ENCODE measurements around the gene ST8SIA4.

Gene ST8SIA4

DNA sequence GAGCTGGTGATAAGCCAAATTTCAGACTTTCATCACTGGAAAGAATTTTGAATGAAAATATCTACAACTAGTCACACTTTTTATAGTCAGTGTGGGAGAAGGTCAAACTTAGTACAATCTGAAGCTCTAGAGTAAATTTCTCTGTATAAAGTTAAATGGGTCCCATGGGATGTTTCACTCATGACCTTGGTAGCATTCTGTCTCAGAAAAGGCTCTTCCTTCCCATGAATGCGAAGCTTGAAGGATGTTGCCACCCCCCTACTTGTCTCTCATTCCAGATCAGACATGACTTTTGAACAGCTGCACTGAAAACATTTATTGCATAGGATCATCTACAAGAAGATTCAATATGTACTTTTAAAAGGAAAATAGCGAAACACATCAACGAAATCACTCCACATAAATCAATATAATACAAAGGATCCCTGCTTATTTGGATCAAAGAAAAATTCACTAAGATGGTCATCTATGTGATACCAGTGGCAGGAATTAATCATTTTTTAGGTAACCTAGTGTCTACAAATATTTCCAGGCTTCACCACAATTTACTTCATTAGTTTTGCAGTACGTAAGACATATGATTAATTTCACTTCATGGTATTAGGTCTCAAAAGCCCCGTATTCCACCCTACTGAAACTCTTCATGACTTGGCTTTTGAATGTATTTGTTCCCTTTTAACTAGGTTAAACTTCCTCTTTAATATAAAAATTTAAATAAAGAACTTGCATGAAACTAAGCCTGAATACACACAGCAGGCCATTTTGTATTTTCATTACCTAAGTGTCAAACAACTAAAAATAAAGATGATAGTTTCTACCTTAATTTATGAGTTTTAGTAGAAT is 4.4 kb downstream of the ST8SIA4 start:
- no peak overlapping the region for H3K18ac ChIP-seq (ENCODE audit: low read depth in 1 of 2, low read length in 2 of 2)

DNA sequence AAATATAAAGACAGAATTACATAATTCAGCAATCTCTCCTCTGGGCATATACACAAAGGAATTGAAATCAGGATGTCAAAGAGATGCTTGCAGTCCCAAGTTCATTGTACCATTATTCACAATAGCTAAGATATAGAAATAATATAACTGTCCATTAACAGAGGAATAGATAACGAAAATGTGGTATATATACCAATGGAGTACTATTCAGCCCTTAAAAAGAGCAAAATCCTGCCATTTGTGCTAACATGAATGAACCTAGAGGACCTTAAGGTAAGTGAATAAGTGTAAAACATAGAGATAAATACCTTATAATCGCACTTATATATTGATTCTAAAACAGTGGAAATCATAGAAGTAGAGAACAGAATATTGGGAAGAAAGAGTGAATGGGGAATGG is 7.0 kb downstream of the ST8SIA4 start:
- Histone ChIP-seq H2BK15ac (ENCODE audit: low read depth, poor library complexity, severe bottlenecking) (no peak overlapping the region), H3K9ac (ENCODE audit: low read length) (no peak overlapping the region), H4K8ac (ENCODE audit: low read length) (no peak overlapping the region), H2BK120ac (ENCODE audit: low read depth, low read length) (no peak overlapping the region), H3K27me3 (ENCODE audit: control insufficient read depth in 1 of 2, insufficient read depth in 1 of 2, low read length in 2 of 2) (peaks cover 0 to 2% of the 10 kb centered on the region in 2 experiments), H3K4me3 (ENCODE audit: insufficient read depth in 1 of 2, low read depth in 1 of 2, low read length in 2 of 2) (no peak overlapping the region), H2BK5ac (ENCODE audit: low read depth, low read length, poor library complexity, severe bottlenecking) (no peak overlapping the region), H2AK5ac (ENCODE audit: low read length, severe bottlenecking) (no peak overlapping the region), H2AFZ (ENCODE audit: low read depth, low read length) (no peak overlapping the region), H3K14ac (ENCODE audit: low read length in 2 of 2) (no peak overlapping the region), H3K4ac (ENCODE audit: low read depth in 1 of 2, low read length in 2 of 2) (no peak overlapping the region), H3K18ac (ENCODE audit: low read depth in 1 of 2, low read length in 2 of 2) (no peak overlapping the region), H3K9me3 (ENCODE audit: control insufficient read depth, low read length) (no peaks in the 10 kb centered on the region), H3K27ac (ENCODE audit: low read length, poor library complexity, severe bottlenecking) (no peak overlapping the region), H3K23ac (ENCODE audit: low read length in 2 of 2) (no peak overlapping the region), H4K91ac (ENCODE audit: low read length) (no peak overlapping the region), H2BK12ac (ENCODE audit: low read length in 2 of 2) (no peak overlapping the region), H3K79me1 (replicated peaks; ENCODE audit: low read length, poor library complexity, severe bottlenecking) (no peaks in the 10 kb centered on the region), H3K4me1 (ENCODE audit: control insufficient read depth, insufficient read depth, low read depth, low read length) (peaks cover 4% of the 10 kb centered on the region), H3K36me3 (ENCODE audit: control insufficient read depth in 1 of 2, insufficient read depth in 2 of 2, low read depth in 1 of 2, low read length in 2 of 2) (no peaks in the 10 kb centered on the region), H3K4me2 (ENCODE audit: low read length, poor library complexity, severe bottlenecking) (no peak overlapping the region)
- WGBS: no CpG with 5 or more reads among the region's 2 CpGs
- no peak for DNase-seq

More for the DNA sequence above, 4.4 kb downstream of the ST8SIA4 start:
- Histone ChIP-seq H3K23ac (ENCODE audit: low read length in 2 of 2) (no peak overlapping the region), H3K14ac (ENCODE audit: low read length in 2 of 2) (no peak overlapping the region), H3K27me3 (ENCODE audit: control insufficient read depth in 1 of 2, insufficient read depth in 1 of 2, low read length in 2 of 2) (peaks cover 0 to 29% of the 10 kb centered on the region in 2 experiments), H4K91ac (ENCODE audit: low read length) (no peak overlapping the region), H3K9ac (ENCODE audit: low read length) (no peak overlapping the region), H2AFZ (ENCODE audit: low read depth, low read length) (no peak overlapping the region), H4K8ac (ENCODE audit: low read length) (no peak overlapping the region), H3K4me2 (ENCODE audit: low read length, poor library complexity, severe bottlenecking) (no peak overlapping the region), H2BK15ac (ENCODE audit: low read depth, poor library complexity, severe bottlenecking) (no peak overlapping the region), H3K4me3 (ENCODE audit: insufficient read depth in 1 of 2, low read depth in 1 of 2, low read length in 2 of 2) (no peak overlapping the region), H3K4ac (ENCODE audit: low read depth in 1 of 2, low read length in 2 of 2) (no peak overlapping the region), H3K79me1 (replicated peaks; ENCODE audit: low read length, poor library complexity, severe bottlenecking) (no peaks in the 10 kb centered on the region), H3K9me3 (ENCODE audit: control insufficient read depth, low read length) (no peaks in the 10 kb centered on the region), H2AK5ac (ENCODE audit: low read length, severe bottlenecking) (no peak overlapping the region), H2BK120ac (ENCODE audit: low read depth, low read length) (no peak overlapping the region), H3K4me1 (ENCODE audit: control insufficient read depth, insufficient read depth, low read depth, low read length) (peaks cover 12% of the 10 kb centered on the region), H3K36me3 (ENCODE audit: control insufficient read depth in 1 of 2, insufficient read depth in 2 of 2, low read depth in 1 of 2, low read length in 2 of 2) (no peaks in the 10 kb centered on the region), H3K27ac (ENCODE audit: low read length, poor library complexity, severe bottlenecking) (no peak overlapping the region), H2BK5ac (ENCODE audit: low read depth, low read length, poor library complexity, severe bottlenecking) (no peak overlapping the region), H2BK12ac (ENCODE audit: low read length in 2 of 2) (no peak overlapping the region)
- 88% methylated on average over 3 of the region's 5 CpGs for WGBS
- no peak for DNase-seq

DNA sequence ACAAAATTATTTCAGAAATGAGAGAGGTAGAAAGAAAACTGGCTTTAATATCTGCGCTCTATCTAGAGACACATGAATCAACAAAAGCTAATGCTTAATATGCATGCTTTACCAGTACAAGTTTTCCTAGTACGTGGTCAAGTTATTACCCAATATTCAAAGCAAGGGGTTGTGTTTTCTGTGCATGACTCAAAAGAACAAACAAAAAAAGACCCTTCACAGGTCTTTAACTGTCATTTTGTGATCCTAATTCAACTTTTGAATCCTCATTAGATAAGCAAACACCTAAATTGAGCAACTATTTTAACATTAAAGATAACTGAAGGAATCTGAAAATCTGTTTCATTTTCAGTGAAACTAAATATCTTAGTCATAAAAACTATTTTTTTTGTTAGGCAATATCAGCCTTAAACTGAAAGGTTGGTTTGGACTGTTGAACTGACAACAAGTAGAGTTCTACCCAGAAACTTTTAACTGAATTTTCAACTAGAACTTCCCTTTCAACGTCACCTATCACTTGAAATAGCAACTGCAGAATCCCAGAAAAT is 12.5 kb downstream of the ST8SIA4 start:
- no peak overlapping the region for H2BK5ac ChIP-seq (ENCODE audit: low read depth, low read length, poor library complexity, severe bottlenecking)
- H3K4me2 ChIP-seq (ENCODE audit: low read length, poor library complexity, severe bottlenecking): no peak overlapping the region
- H2BK120ac ChIP-seq (ENCODE audit: low read depth, low read length): no peak overlapping the region
- H3K4me3 ChIP-seq (ENCODE audit: insufficient read depth in 1 of 2, low read depth in 1 of 2, low read length in 2 of 2): peak overlapping the region in 1 of 2 experiments; percentile 50
- H3K4me1 ChIP-seq (ENCODE audit: control insufficient read depth, insufficient read depth, low read depth, low read length): no peaks in the 10 kb centered on the region
- no peaks in the 10 kb centered on the region for H3K9me3 ChIP-seq (ENCODE audit: control insufficient read depth, low read length)
- H3K36me3 ChIP-seq (ENCODE audit: control insufficient read depth in 1 of 2, insufficient read depth in 2 of 2, low read depth in 1 of 2, low read length in 2 of 2): no peaks in the 10 kb centered on the region
- peak overlapping the region; percentile 47 for H3K9ac ChIP-seq (ENCODE audit: low read length)
- H2AFZ ChIP-seq (ENCODE audit: low read depth, low read length): no peak overlapping the region
- no peak overlapping the region for H4K8ac ChIP-seq (ENCODE audit: low read length)
- H2AK5ac ChIP-seq (ENCODE audit: low read length, severe bottlenecking): no peak overlapping the region
- 85% methylated on average over 3 of the region's 3 CpGs for WGBS
- DNase-seq: peak; percentile 27
- H2BK15ac ChIP-seq (ENCODE audit: low read depth, poor library complexity, severe bottlenecking): no peak overlapping the region
- no peak overlapping the region for H3K14ac ChIP-seq (ENCODE audit: low read length in 2 of 2)
- no peak overlapping the region for H3K23ac ChIP-seq (ENCODE audit: low read length in 2 of 2)
- no peak overlapping the region for H3K4ac ChIP-seq (ENCODE audit: low read depth in 1 of 2, low read length in 2 of 2)
- H3K79me1 ChIP-seq (replicated peaks; ENCODE audit: low read length, poor library complexity, severe bottlenecking): no peaks in the 10 kb centered on the region
- H4K91ac ChIP-seq (ENCODE audit: low read length): no peak overlapping the region
- no peak overlapping the region for H2BK12ac ChIP-seq (ENCODE audit: low read length in 2 of 2)
- H3K27ac ChIP-seq (ENCODE audit: low read length, poor library complexity, severe bottlenecking): no peak overlapping the region
- no peak overlapping the region for H3K18ac ChIP-seq (ENCODE audit: low read depth in 1 of 2, low read length in 2 of 2)
- no peaks in the 10 kb centered on the region for H3K27me3 ChIP-seq (ENCODE audit: control insufficient read depth in 1 of 2, insufficient read depth in 1 of 2, low read length in 2 of 2)

DNA sequence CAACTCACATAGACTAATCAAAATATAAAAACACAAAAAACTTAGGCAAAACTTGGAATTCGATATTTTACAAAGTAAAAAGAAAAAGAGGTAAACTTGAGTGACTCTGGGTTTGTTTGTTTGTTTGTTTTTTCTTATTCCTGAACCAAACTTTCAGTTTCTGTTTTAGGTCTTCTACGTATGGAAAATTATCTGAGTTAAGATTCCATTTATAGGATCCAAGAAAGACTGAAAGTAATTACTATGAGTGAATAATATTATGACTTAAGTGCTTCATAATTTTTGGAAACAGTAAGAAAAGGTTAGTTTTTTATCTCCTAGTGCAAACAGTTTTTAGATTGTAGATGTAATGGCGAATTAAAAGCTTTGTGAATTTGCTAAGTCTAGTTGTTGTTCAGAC is 13.2 kb downstream of the ST8SIA4 start:
- no peaks in the 10 kb centered on the region for H3K9me3 ChIP-seq (ENCODE audit: control insufficient read depth, low read length)
- no peak overlapping the region for H2AK5ac ChIP-seq (ENCODE audit: low read length, severe bottlenecking)
- no peaks in the 10 kb centered on the region for H3K79me1 ChIP-seq (replicated peaks; ENCODE audit: low read length, poor library complexity, severe bottlenecking)
- whole genome bisulfite sequencing: 76% methylated on average over 2 of the region's 3 CpGs
- no peak overlapping the region for H4K8ac ChIP-seq (ENCODE audit: low read length)
- H3K9ac ChIP-seq (ENCODE audit: low read length): peak overlapping the region; percentile 47
- H2AFZ ChIP-seq (ENCODE audit: low read depth, low read length): no peak overlapping the region
- H3K18ac ChIP-seq (ENCODE audit: low read depth in 1 of 2, low read length in 2 of 2): no peak overlapping the region
- no peak overlapping the region for H3K4ac ChIP-seq (ENCODE audit: low read depth in 1 of 2, low read length in 2 of 2)
- no peaks in the 10 kb centered on the region for H3K27me3 ChIP-seq (ENCODE audit: control insufficient read depth in 1 of 2, insufficient read depth in 1 of 2, low read length in 2 of 2)
- H3K14ac ChIP-seq (ENCODE audit: low read length in 2 of 2): no peak overlapping the region
- H2BK15ac ChIP-seq (ENCODE audit: low read depth, poor library complexity, severe bottlenecking): no peak overlapping the region
- no peaks in the 10 kb centered on the region for H3K36me3 ChIP-seq (ENCODE audit: control insufficient read depth in 1 of 2, insufficient read depth in 2 of 2, low read depth in 1 of 2, low read length in 2 of 2)
- no peak overlapping the region for H3K4me2 ChIP-seq (ENCODE audit: low read length, poor library complexity, severe bottlenecking)
- H4K91ac ChIP-seq (ENCODE audit: low read length): no peak overlapping the region
- peak; percentile 7 for DNase-seq
- no peak overlapping the region for H2BK12ac ChIP-seq (ENCODE audit: low read length in 2 of 2)
- H3K27ac ChIP-seq (ENCODE audit: low read length, poor library complexity, severe bottlenecking): no peak overlapping the region
- H3K4me3 ChIP-seq (ENCODE audit: insufficient read depth in 1 of 2, low read depth in 1 of 2, low read length in 2 of 2): peak overlapping the region in 1 of 2 experiments; percentile 50
- no peak overlapping the region for H2BK5ac ChIP-seq (ENCODE audit: low read depth, low read length, poor library complexity, severe bottlenecking)
- H2BK120ac ChIP-seq (ENCODE audit: low read depth, low read length): no peak overlapping the region
- no peak overlapping the region for H3K23ac ChIP-seq (ENCODE audit: low read length in 2 of 2)
- no peaks in the 10 kb centered on the region for H3K4me1 ChIP-seq (ENCODE audit: control insufficient read depth, insufficient read depth, low read depth, low read length)

Measured in mesenchymal stem cell (in vitro differentiated cells and primary cell).